ENCODE data around the gene CHRNE.

CHRNE gene

DNA sequence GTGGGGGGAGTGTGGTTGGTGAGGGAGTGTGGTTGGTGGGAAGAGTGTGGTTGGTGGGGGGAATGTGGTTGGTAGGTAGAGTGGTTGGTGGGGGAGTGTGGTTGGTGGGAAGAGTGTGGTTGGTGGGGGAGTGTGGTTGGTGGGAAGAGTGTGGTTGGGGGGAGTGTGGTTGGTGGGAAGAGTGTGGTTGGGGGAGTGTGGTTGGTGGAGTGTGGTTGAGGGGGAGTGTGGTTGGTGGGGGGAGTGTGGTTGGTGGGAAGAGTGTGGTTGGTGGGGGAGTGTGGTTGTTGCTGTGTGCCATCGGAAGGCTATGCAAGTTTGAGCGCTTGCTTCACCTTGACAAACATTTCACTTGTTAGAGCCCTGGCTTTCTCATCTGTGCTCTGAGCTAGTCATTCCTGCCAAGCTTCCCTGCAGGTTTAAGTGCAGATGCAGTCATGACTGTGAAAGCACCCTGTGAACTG lies 49.7 kb downstream of the CHRNE start:
- DNase-seq (ENCODE audit: low spot score) = no peak

- peak; percentile 7 for DNase-seq (ENCODE audit: low spot score)
These were observed 50.2 kb downstream of the CHRNE start for GRCh38 chr17:4852567-4853207.

GRCh38 chr17:4851084-4851483 lies 51.8 kb downstream of the CHRNE start:
- no peak for DNase-seq (ENCODE audit: low spot score)

DNA sequence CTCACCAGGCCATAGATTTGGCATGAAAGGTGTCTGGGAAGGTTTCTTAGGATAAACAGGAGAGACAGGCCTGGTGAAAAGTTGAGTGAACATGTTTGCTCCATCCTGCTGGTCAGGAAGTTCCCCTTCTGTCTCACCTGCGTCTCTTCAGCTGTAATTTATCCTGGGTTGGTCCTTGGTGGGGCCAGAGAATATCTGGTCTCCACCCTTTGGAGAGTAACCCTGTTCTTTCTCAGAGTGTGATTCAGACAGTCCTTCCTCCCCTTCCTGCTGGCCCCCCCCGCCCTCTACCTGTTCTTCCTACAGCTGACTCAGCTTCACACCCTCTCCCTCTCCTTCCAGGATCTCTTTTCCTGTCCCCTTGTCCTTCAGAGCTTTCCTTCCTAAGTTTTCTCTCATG lies 52.7 kb downstream of the CHRNE start:
- no peak for DNase-seq (ENCODE audit: low spot score)

- no peak for DNase-seq (ENCODE audit: low spot score)
These were observed 53.8 kb downstream of the CHRNE start for GRCh38 chr17:4849011-4849536.
